Lower lobe of right lung (tissue), 2 donors: ENCODE results near the gene SLC6A16. TPM values are rescaled to one million over a fixed set of nuclear protein-coding genes. Genes with fewer than 3 reads are reported as not detected.
A peak's percentile ranks its signal among the peaks of the same experiment; 100 is the strongest.

Source experiments
- ATAC-seq, 2 donors: fragments of 200-7000 bp; cut with Tn5 transposase; one replicate each; pipeline ENCODE4 v1.9.1; 2020 to 2022; ENCODE audit warnings: mild to moderate bottlenecking in 2 of 2, moderate library complexity in 2 of 2
- DNase-seq: peaks from one replicate; pipeline ENCODE4 v3.0.0-alpha.2; 2020
- H3K27ac ChIP-seq: fragments of 200-600 bp; one replicate; pipeline ENCODE4 v1.8.0; 2022
- H3K27me3 ChIP-seq: fragments of 200-600 bp; one replicate; pipeline ENCODE4 v1.8.0; 2022; ENCODE audit warnings: low read depth
- H3K36me3 ChIP-seq: fragments of 200-600 bp; one replicate; pipeline ENCODE4 v1.8.0; 2022; ENCODE audit warnings: mild to moderate bottlenecking
- H3K4me1 ChIP-seq: fragments of 200-600 bp; one replicate; pipeline ENCODE4 v1.8.0; 2022
- H3K4me3 ChIP-seq: fragments of 200-600 bp; one replicate; pipeline ENCODE4 v1.8.0; 2022; ENCODE audit warnings: mild to moderate bottlenecking
- H3K9me3 ChIP-seq: fragments of 200-600 bp; one replicate; pipeline ENCODE4 v1.8.0; 2022
- intact Hi-C: fragments of 100-400 bp; cut with DNase I; formaldehyde crosslinking; loops from one replicate; pipeline ENCODE4 v1.11.0; 2022
- total RNA-seq: library from RNA; stranded (reverse); fragmentation: NEBNext Ultra II Directional; extraction: Animal tissue kit (Norgen Biotek cat#: 25700); gene quantifications from one replicate; pipeline ENCODE4 v1.2.1, GENCODE V29; 2021
- TF ChIP-seq, protein P1 (sequence below): fragments of 200-600 bp; IDR thresholded peaks from one replicate; pipeline ENCODE4 v1.8.0; 2022; ENCODE audit warnings: antibody characterized with exemption, mild to moderate bottlenecking
- donor health status: DM: no; HTN: yes; CAD: no; lungs with severe emphysema.

Gene SLC6A16
- total RNA-seq, 1 donor from 2014 or later: 4.9 TPM

GRCh38 chr19:49361438-49362047 lies 36.6 kb upstream of the SLC6A16 start:
- intact Hi-C loops: no loop called here
- DNase-seq (peak; percentile 73), ATAC-seq (peak; percentile 53 to 56)
- peak overlapping the region; percentile 90 for H3K27ac ChIP-seq
- H3K9me3 ChIP-seq: no peaks in the 10 kb centered on the region
- peaks cover 20% of the 10 kb centered on the region for H3K4me1 ChIP-seq
- TF ChIP-seq, protein P1, sequence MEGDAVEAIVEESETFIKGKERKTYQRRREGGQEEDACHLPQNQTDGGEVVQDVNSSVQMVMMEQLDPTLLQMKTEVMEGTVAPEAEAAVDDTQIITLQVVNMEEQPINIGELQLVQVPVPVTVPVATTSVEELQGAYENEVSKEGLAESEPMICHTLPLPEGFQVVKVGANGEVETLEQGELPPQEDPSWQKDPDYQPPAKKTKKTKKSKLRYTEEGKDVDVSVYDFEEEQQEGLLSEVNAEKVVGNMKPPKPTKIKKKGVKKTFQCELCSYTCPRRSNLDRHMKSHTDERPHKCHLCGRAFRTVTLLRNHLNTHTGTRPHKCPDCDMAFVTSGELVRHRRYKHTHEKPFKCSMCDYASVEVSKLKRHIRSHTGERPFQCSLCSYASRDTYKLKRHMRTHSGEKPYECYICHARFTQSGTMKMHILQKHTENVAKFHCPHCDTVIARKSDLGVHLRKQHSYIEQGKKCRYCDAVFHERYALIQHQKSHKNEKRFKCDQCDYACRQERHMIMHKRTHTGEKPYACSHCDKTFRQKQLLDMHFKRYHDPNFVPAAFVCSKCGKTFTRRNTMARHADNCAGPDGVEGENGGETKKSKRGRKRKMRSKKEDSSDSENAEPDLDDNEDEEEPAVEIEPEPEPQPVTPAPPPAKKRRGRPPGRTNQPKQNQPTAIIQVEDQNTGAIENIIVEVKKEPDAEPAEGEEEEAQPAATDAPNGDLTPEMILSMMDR: no peak
- H3K27me3 ChIP-seq: no peaks in the 10 kb centered on the region
- peak overlapping the region; percentile 81 for H3K4me3 ChIP-seq
- H3K36me3 ChIP-seq: peaks cover 24% of the 10 kb centered on the region

- TF ChIP-seq, protein P1: no peak
These were observed 35.1 kb upstream of the SLC6A16 start for GRCh38 chr19:49359851-49360820.

GRCh38 chr19:49357186-49357585 lies 32.2 kb upstream of the SLC6A16 start:
- DNase-seq (no peak), ATAC-seq (no peak)
- Histone ChIP-seq H3K9me3 (no peaks in the 10 kb centered on the region), H3K27ac (no peak overlapping the region), H3K4me3 (no peak overlapping the region), H3K27me3 (no peaks in the 10 kb centered on the region), H3K36me3 (peaks cover 59% of the 10 kb centered on the region), H3K4me1 (peaks cover 16% of the 10 kb centered on the region)
- TF ChIP-seq, protein P1: no peak
- intact Hi-C loops: no loop called here

More at GRCh38 chr19:49359851-49360820, 35.1 kb upstream of the SLC6A16 start:
- Histone ChIP-seq H3K4me1 (peaks cover 32% of the 10 kb centered on the region), H3K4me3 (no peak overlapping the region), H3K9me3 (no peaks in the 10 kb centered on the region), H3K27ac (no peak overlapping the region), H3K27me3 (no peaks in the 10 kb centered on the region), H3K36me3 (peaks cover 32% of the 10 kb centered on the region)
- intact Hi-C loops: no loop called here
- ATAC-seq: no peak
- no peak for DNase-seq

DNA sequence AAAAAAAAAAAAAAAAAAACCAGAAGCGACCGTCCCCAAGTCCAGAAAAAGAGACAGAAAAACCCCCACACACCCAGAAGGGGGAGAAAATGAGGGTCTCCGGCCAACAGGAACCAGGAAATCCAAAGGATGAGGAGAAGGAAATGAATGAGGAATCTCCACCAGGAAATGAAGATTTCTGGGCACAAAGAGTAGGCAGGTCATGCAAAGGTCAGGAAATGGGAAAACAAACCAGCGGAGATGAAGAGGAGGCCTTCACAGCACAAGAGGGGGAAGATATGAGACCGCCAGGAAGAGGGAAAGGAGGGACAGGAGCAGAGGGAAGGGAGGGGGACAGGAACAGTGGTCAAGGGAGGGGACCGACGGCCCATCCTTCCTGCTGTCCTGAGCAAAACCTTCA lies 31.4 kb upstream of the SLC6A16 start:
- Histone ChIP-seq H3K4me3 (no peak overlapping the region), H3K27me3 (no peaks in the 10 kb centered on the region), H3K9me3 (no peaks in the 10 kb centered on the region), H3K36me3 (peaks cover 68% of the 10 kb centered on the region), H3K27ac (peak overlapping the region; percentile 31), H3K4me1 (peaks cover 14% of the 10 kb centered on the region)
- TF ChIP-seq, protein P1: no peak
- intact Hi-C loops: no loop called here
- DNase-seq: no peak
- no peak for ATAC-seq

- H3K27me3 ChIP-seq: no peaks in the 10 kb centered on the region
- peak overlapping the region; percentile 31 for H3K27ac ChIP-seq
- TF ChIP-seq, protein P1: no peak
- peak; percentile 27 to 42 for ATAC-seq
- H3K9me3 ChIP-seq: no peaks in the 10 kb centered on the region
- H3K4me3 ChIP-seq: no peak overlapping the region
- peak; percentile 61 for DNase-seq
- H3K36me3 ChIP-seq: peaks cover 72% of the 10 kb centered on the region
- intact Hi-C loops: no loop called here
- H3K4me1 ChIP-seq: peaks cover 14% of the 10 kb centered on the region
These were observed 30.9 kb upstream of the SLC6A16 start for GRCh38 chr19:49355909-49356353.
